Hematopoietic multipotent progenitor cell treated with erythropoietin and hydrocortisone succinate and interleukin-3 and kit ligand, for 6 days (in vitro differentiated cells): ENCODE results near the gene IDUA.
"Not testable (repeated sequence)": the region's sequence is repeated elsewhere in the genome, so short reads cannot be mapped to it uniquely, and the experiment has no call there.

Experiments used
- DNase-seq: peaks from one replicate; pipeline ENCODE4 v3.0.0-alpha.2; 2015

The IDUA gene

DNA sequence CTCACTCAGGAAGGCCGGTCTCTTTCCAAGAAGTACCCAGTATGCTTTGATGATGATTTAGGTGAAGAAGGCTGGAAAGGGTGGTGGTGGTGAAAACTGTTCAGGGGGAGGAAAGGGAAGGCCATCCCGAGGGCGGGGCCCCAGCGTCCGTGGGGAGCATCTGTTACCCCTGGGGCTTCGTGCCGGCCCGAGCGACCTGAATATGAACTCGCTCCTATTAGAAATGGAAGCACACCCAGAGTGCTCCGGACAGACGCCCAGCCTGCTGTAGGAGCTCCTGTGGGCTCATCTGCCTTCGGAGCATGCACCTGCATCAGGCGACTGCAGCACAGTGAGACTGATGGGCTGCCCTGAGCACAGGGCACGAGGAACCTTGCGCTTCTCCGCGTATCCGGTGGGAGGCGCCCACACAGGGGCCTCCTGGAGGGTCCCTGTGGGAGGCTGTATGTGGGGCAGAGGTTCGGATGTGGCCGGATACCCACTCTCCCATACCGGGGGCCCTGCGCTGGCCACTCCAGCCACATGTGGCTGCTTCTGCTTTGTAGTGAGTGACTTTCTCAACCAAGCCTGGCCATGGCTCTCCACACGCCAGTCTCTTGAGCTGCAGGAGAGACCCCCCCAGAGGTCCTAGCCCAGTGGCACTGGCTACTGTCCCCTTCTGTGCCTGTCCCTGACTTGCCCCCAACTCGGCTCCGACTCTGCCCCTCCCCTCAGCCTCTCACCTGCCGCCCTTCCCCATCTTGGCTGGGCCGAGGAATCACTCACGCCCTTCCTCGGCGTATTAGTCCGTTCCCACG lies 61.3 kb downstream of the IDUA start:
- DNase-seq: no peak

- DNase-seq: no peak
Measured at GRCh38 chr4:1048773-1049590, 62.1 kb downstream of the IDUA start.

- DNase-seq: no peak
Measured at GRCh38 chr4:1049591-1049905, 62.7 kb downstream of the IDUA start.

DNA sequence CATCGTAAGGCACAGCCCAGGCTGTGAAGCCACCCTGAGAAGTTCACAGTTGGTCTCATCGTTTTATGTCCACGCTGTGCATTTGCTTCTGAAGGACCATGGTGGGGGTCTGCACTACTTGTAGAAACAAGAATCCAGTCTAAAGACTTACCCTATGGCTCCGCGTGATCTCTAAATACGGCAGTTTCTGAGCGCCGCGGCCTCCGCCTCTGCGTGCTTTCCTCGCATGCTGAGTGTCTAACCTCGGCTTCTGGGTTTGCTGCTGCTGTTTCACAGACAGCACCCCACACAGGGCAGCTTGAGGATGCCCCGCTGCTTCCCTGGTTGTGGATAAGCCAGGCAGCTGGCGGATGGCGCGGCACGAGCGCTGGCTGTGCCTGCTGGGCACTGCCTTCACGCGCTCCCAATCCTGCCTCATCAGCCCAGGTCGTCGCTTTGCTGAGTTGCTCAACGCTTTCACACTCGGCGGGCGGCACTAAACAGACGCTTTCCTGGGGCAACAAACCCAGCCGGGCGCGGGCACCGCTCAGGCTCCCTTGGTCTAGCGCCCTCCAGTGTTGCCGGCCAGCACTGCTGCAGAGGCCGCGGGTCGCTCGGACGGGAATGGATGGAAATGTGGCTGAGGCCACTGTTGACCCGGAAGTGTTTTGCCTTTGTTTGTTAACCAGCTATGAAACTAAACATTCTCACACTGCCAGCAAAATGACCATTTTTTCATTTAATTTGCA lies 63.8 kb downstream of the IDUA start:
- no peak for DNase-seq

GRCh38 chr4:1051472-1051871 lies 64.6 kb downstream of the IDUA start:
- DNase-seq: no peak

- no peak for DNase-seq
Measured at GRCh38 chr4:1052231-1052671, 65.4 kb downstream of the IDUA start.

DNA sequence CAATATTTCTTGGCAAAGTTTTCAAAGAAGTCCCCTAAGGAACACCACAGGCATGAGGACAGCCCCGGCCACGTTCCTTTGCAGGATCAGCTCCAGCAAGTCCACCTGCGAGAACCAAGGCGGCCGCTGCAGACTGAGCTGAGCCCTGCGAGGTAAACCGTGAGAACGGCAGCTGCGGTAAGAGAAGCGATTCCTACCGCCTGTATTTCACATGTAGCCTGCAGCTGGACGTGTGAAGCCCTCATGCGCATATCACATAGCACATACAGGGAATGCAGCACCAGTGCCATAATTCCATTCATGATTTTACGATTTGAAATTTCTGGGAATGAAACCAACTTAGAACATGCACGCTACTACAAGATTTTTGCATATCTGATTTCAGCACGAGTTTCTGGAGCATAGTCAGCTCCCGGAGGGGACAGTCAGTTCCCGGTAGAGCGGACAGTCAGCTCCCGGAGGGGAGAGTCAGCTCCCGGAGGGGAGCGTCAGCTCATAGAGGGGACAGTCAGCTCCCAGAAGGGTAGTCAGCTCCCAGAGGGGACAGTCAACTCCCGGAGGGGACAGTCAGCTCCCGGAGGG lies 66.3 kb downstream of the IDUA start:
- DNase-seq: no peak

- DNase-seq: not testable (repeated sequence)
Measured at GRCh38 chr4:1053891-1054290, 67.0 kb downstream of the IDUA start.
